HCT116 (cell line): Measurements from ENCODE around the gene RANGAP1. TPM values are rescaled to one million over a fixed set of nuclear protein-coding genes. Genes with fewer than 3 reads are reported as not detected.

ENCODE experiments used
- ATAC-seq: fragments of 200-7000 bp; cut with Tn5 transposase; 2 replicates; pipeline ENCODE4 v1.9.1; 2020; ENCODE audit warnings: mild to moderate bottlenecking, moderate library complexity
- BruUV-seq: library from RNA; stranded (reverse); fragments of 400-500 nt; replicated peaks from 2 replicates; lab custom pipeline; 2021; lab: Mats Ljungman, UMichigan
- CTCF ChIA-PET: fragments of 300-600 bp; sonication (Branson Sonifier 250); formaldehyde crosslinking; loops from one replicate; lab custom pipeline; 2021; ENCODE audit warnings: antibody characterized with exemption; lab: Charles Lee
- POLR2A ChIA-PET: fragments of 300-600, 350-600 bp; sonication (Branson Sonifier 250); formaldehyde crosslinking; loops from one replicate; lab custom pipeline; 2021; ENCODE audit warnings: antibody characterized with exemption; lab: Charles Lee
- RAD21 ChIA-PET, 2 experiments: fragments of 300-600 bp; sonication (Branson Sonifier 250); formaldehyde crosslinking; loops; one replicate each; lab custom pipeline; 2023; ENCODE audit warnings: low total read pairs in 2 of 2; ENCODE audit not compliant: uncharacterized antibody in 2 of 2, unreplicated experiment in 2 of 2, low non-redundant PET in 1 of 2; lab: Charles Lee
- DNase-seq: peaks from one replicate; pipeline ENCODE4 v3.0.0-alpha.2; 2010; ENCODE audit warnings: low read depth, low spot score
- H2AFZ ChIP-seq: fragments of 200-600 bp; shearing (Covaris generic), sonication (generic); 2 replicates; pipeline ENCODE4 v1.6.1; 2017; ENCODE audit warnings: low read depth, mixed run types, mixed read lengths, antibody characterized with exemption, low read length; ENCODE audit not compliant: poor library complexity, severe bottlenecking
- H3K27ac ChIP-seq: 2 replicates; pipeline ENCODE4 v1.5.1; 2012; ENCODE audit warnings: low read depth, low read length
- H3K27me3 ChIP-seq: fragments of 200-600 bp; sonication (generic); 2 replicates; pipeline ENCODE4 v1.6.1; 2016; ENCODE audit warnings: mixed run types, low read length, mixed read lengths; ENCODE audit not compliant: insufficient read depth
- H3K36me3 ChIP-seq, 2 experiments: fragments of 200-500 bp in 1 of 2; fragments of 200-600 bp in 1 of 2; sonication (Bioruptor generic) in 1 of 2; sonication (generic) in 1 of 2; 2 replicates each; pipeline versions ENCODE4 v1.5.1 to v1.6.1; 2014 to 2016; ENCODE audit warnings: low read length in 2 of 2, inconsistent platforms in 1 of 2, mixed read lengths in 1 of 2, mixed run types in 1 of 2; ENCODE audit not compliant: insufficient read depth in 2 of 2, control insufficient read depth in 1 of 2
- H3K4me1 ChIP-seq, 2 experiments: fragments of 200-600 bp in 1 of 2; sonication (generic) in 1 of 2; 2 replicates each; pipeline versions ENCODE4 v1.5.1 to v1.6.1; 2012 to 2017; ENCODE audit warnings: low read length in 2 of 2, inconsistent platforms in 1 of 2, mild to moderate bottlenecking in 1 of 2, mixed read lengths in 1 of 2, mixed run types in 1 of 2, moderate library complexity in 1 of 2; ENCODE audit not compliant: insufficient read depth in 2 of 2, control insufficient read depth in 1 of 2
- H3K4me2 ChIP-seq: fragments of 200-600 bp; sonication (generic); 2 replicates; pipeline ENCODE4 v1.6.1; 2017; ENCODE audit warnings: mixed run types, low read length, mixed read lengths
- H3K4me3 ChIP-seq, 2 experiments: fragments of 200-600 bp in 1 of 2; sonication (generic) in 1 of 2; replicated peaks in 1 of 2; 2 replicates each; pipeline ENCODE4 v1.5.1; 2011 to 2016; ENCODE audit warnings: low read length in 2 of 2, control low read depth in 1 of 2, low read depth in 1 of 2, mild to moderate bottlenecking in 1 of 2, mixed read lengths in 1 of 2, mixed run types in 1 of 2
- H3K79me2 ChIP-seq: fragments of 200-600 bp; sonication (generic); 2 replicates; pipeline ENCODE4 v1.6.1; 2017; ENCODE audit warnings: mild to moderate bottlenecking, mixed run types, low read length, moderate library complexity, mixed read lengths; ENCODE audit not compliant: insufficient read depth
- H3K9ac ChIP-seq: fragments of 200-600 bp; sonication (generic); 2 replicates; pipeline ENCODE4 v1.6.1; 2016; ENCODE audit warnings: low read length, mixed read lengths
- H3K9me2 ChIP-seq: fragments of 200-600 bp; sonication (generic), shearing (Covaris generic); 2 replicates; pipeline ENCODE4 v1.6.1; 2017; ENCODE audit warnings: mixed run types, mild to moderate bottlenecking, moderate library complexity; ENCODE audit not compliant: insufficient read depth
- H3K9me3 ChIP-seq, 2 experiments: fragments of 200-500 bp in 1 of 2; fragments of 200-600 bp in 1 of 2; sonication (Bioruptor generic) in 1 of 2; sonication (generic) in 1 of 2; 2 replicates each; pipeline ENCODE4 v1.6.1; 2014 to 2017; ENCODE audit warnings: low read length in 2 of 2, mixed read lengths in 2 of 2, inconsistent platforms in 1 of 2, low read depth in 1 of 2, mild to moderate bottlenecking in 1 of 2, mixed run types in 1 of 2, moderate library complexity in 1 of 2; ENCODE audit not compliant: control insufficient read depth in 1 of 2, insufficient read depth in 1 of 2
- H4K20me1 ChIP-seq: fragments of 200-600 bp; sonication (generic), shearing (Covaris generic); 2 replicates; pipeline ENCODE4 v1.6.1; 2017; ENCODE audit warnings: mixed run types, mild to moderate bottlenecking, moderate library complexity; ENCODE audit not compliant: insufficient read depth
- CBX3 ChIP-seq: IDR thresholded peaks from 2 replicates; pipeline ENCODE4 v1.6.1; 2012; ENCODE audit warnings: low read depth
- CEBPB ChIP-seq: IDR thresholded peaks from 2 replicates; pipeline ENCODE4 v1.6.1; 2012; ENCODE audit warnings: low read depth
- EGR1 ChIP-seq: IDR thresholded peaks from 2 replicates; pipeline ENCODE4 v1.6.1; 2012; ENCODE audit warnings: low read depth
- ELF1 ChIP-seq: IDR thresholded peaks from 2 replicates; pipeline ENCODE4 v1.6.1; 2012; ENCODE audit warnings: low read depth, borderline replicate concordance
- EZH2phosphoT487 ChIP-seq: fragments of 200-600 bp; IDR thresholded peaks from 2 replicates; pipeline ENCODE4 v1.6.1; 2018; ENCODE audit warnings: antibody characterized with exemption, borderline replicate concordance
- FOSL1 ChIP-seq: IDR thresholded peaks from 2 replicates; pipeline ENCODE4 v1.6.1; 2012; ENCODE audit warnings: low read depth
- POLR2A ChIP-seq: IDR thresholded peaks from 2 replicates; pipeline ENCODE4 v1.7.0; 2011; ENCODE audit warnings: borderline replicate concordance; ENCODE audit not compliant: insufficient read depth, insufficient read length; ENCODE audit errors: extremely low read depth
- RAD21 ChIP-seq: IDR thresholded peaks from 2 replicates; pipeline ENCODE4 v1.6.1; 2012; ENCODE audit warnings: low read depth, mild to moderate bottlenecking
- SIN3A ChIP-seq: IDR thresholded peaks from 2 replicates; pipeline ENCODE4 v1.6.1; 2012; ENCODE audit warnings: low read depth
- SP1 ChIP-seq: IDR thresholded peaks from 2 replicates; pipeline ENCODE4 v1.6.1; 2012; ENCODE audit warnings: low read depth
- SRF ChIP-seq: IDR thresholded peaks from 2 replicates; pipeline ENCODE4 v1.6.1; 2012; ENCODE audit warnings: low read depth
- TCF7L2 ChIP-seq: IDR thresholded peaks from 2 replicates; pipeline ENCODE4 v1.7.0; 2011; ENCODE audit warnings: borderline replicate concordance, inconsistent platforms; ENCODE audit not compliant: insufficient read depth, insufficient read length; ENCODE audit errors: extremely low read depth
- YY1 ChIP-seq: IDR thresholded peaks from 2 replicates; pipeline ENCODE4 v1.6.1; 2011; ENCODE audit warnings: low read length, low read depth, moderate library complexity, mild to moderate bottlenecking; ENCODE audit not compliant: insufficient replicate concordance; ENCODE audit errors: extremely low read depth
- ZNF274 ChIP-seq: fragments of 200-500 bp; sonication (Bioruptor generic); IDR thresholded peaks from 2 replicates; pipeline ENCODE4 v1.6.1; 2014; ENCODE audit warnings: mild to moderate bottlenecking, low read depth, low read length, inconsistent platforms
- intact Hi-C: fragments of 100-400 bp; cut with micrococcal nuclease; formaldehyde crosslinking; loops from 2 replicates; pipeline ENCODE4 v1.10.0; 2022
- total RNA-seq: library from RNA; stranded (reverse); gene quantifications from one replicate; pipeline ENCODE4 v1.2.1, GENCODE V29; 2021; ENCODE audit not compliant: unreplicated experiment
- TF ChIP-seq, protein P1 (sequence below): IDR thresholded peaks from 2 replicates; pipeline ENCODE4 v1.6.1; 2012
- TF ChIP-seq, protein P2 (sequence below): IDR thresholded peaks from 2 replicates; pipeline ENCODE4 v1.6.1; 2012
- TF ChIP-seq, protein P3 (sequence below), 3 experiments: fragments of 200-600 bp in 1 of 3; sonication (generic) in 1 of 3; IDR thresholded peaks in 2 of 3; conservative IDR thresholded peaks in 1 of 3; 2 replicates each; pipeline ENCODE4 v1.5.1; 2012 to 2017; ENCODE audit warnings: low read depth in 2 of 3, low read length in 2 of 3, antibody characterized with exemption in 1 of 3, borderline replicate concordance in 1 of 3, control low read depth in 1 of 3, mild to moderate bottlenecking in 1 of 3, mixed read lengths in 1 of 3, mixed run types in 1 of 3, moderate library complexity in 1 of 3; ENCODE audit not compliant: insufficient read depth in 1 of 3

The RANGAP1 gene
- total RNA-seq, 1 experiment from 2014 or later: 121 TPM

DNA sequence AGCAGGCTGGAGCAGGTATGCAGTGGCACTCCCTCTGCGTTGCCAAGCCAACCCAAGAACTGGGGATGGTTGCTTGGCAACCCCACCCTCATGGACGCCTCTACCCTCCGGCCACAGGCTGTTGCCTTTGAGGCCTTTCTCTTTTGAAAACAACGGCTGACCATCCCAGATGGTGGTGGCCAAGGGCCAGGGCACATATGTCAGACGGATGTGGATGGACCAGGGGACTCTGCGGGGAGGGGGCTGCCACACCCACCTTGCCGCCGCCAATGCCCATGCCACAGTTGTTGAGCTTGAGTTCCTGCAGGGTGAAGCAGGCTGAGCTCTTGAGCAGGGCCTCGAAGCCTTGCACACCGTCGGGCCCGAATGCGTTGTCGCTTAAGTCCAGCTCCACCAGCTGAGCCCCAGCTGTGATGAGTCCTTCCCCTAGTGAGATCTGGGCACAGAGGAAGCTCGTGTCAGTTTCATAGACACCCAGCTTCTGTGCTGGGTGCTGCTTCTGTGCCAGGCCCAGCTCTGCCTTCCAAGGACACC lies 21.5 kb downstream of the RANGAP1 start (continued):
- TF ChIP-seq ZNF274 (no peak), POLR2A (no peak)

DNA sequence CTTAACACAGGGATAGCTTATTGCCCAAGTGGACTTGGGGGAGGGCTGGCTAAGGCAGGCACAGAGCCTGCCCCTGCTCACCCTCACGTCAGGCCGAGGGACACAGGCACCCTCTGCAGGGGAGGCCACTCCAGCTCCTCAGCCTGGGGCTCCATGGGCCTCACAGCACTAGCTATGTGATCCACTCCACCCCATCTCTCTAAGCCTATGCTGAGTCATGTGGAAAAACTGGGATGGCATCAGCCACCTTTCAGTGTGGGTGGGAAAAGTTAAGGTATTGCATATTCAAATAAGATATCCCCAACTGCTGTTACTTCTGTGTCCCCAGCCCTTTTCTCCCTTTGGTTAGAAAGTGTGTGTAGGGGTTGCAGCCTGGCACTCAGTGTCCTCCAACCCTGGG lies 22.3 kb downstream of the RANGAP1 start:
- ChIA-PET POLR2A (interaction anchor here (1.1 kb wide), 1 partner anchor 11 kb away, joined by 3 read pairs; no protein-coding TSS in a partner anchor), RAD21 (no interaction called here)
- DNase-seq (no peak), ATAC-seq (no peak; the same call in 1 of the 2 replicates)
- Histone ChIP-seq H3K36me3 (peaks cover 65 to 86% of the 10 kb centered on the region in 2 experiments), H4K20me1 (no peaks in the 10 kb centered on the region), H2AFZ (no peak overlapping the region), H3K27me3 (no peaks in the 10 kb centered on the region), H3K9me3 (no peaks in the 10 kb centered on the region)
- intact Hi-C loops: no loop called here
- TF ChIP-seq, protein P1, sequence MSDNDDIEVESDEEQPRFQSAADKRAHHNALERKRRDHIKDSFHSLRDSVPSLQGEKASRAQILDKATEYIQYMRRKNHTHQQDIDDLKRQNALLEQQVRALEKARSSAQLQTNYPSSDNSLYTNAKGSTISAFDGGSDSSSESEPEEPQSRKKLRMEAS: no peak
- no peak for TF ChIP-seq SP1
- no peak for TF ChIP-seq EGR1
- TF ChIP-seq CEBPB: no peak
- TF ChIP-seq, protein P2, sequence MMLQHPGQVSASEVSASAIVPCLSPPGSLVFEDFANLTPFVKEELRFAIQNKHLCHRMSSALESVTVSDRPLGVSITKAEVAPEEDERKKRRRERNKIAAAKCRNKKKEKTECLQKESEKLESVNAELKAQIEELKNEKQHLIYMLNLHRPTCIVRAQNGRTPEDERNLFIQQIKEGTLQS: no peak
- TF ChIP-seq FOSL1: no peak
- TF ChIP-seq TCF7L2: no peak
- no peak for TF ChIP-seq ELF1
- TF ChIP-seq SIN3A: no peak
- no peak for TF ChIP-seq CBX3
- TF ChIP-seq RAD21: no peak
- TF ChIP-seq, protein P3, sequence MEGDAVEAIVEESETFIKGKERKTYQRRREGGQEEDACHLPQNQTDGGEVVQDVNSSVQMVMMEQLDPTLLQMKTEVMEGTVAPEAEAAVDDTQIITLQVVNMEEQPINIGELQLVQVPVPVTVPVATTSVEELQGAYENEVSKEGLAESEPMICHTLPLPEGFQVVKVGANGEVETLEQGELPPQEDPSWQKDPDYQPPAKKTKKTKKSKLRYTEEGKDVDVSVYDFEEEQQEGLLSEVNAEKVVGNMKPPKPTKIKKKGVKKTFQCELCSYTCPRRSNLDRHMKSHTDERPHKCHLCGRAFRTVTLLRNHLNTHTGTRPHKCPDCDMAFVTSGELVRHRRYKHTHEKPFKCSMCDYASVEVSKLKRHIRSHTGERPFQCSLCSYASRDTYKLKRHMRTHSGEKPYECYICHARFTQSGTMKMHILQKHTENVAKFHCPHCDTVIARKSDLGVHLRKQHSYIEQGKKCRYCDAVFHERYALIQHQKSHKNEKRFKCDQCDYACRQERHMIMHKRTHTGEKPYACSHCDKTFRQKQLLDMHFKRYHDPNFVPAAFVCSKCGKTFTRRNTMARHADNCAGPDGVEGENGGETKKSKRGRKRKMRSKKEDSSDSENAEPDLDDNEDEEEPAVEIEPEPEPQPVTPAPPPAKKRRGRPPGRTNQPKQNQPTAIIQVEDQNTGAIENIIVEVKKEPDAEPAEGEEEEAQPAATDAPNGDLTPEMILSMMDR (IDR thresholded peaks at IDR 0.05 in 2 of 3, conservative IDR thresholded peaks at IDR 0.05 in 1 of 3; ENCODE audit: borderline replicate concordance in 1 of 3, insufficient read depth in 1 of 3, low read depth in 2 of 3, low read length in 2 of 3): no peak
- TF ChIP-seq ZNF274: no peak
- TF ChIP-seq SRF: no peak
- TF ChIP-seq EZH2phosphoT487: no peak
- TF ChIP-seq YY1: no peak
- TF ChIP-seq, all 23 proteins: peak for 0
- no TSS peak for BruUV-seq
- Histone ChIP-seq H3K4me3 (no peak overlapping the region), H3K4me2 (no peak overlapping the region), H3K79me2 (peaks cover 73% of the 10 kb centered on the region; the same call in 1 of the 2 replicates), H3K9ac (no peak overlapping the region), H3K9me2 (no peaks in the 10 kb centered on the region), H3K4me1 (no peaks in the 10 kb centered on the region), H3K27ac (no peak overlapping the region)
- CTCF ChIA-PET: interaction anchor here (1.1 kb wide), 1 partner anchor 254 kb away, joined by 3 read pairs; no protein-coding TSS in a partner anchor
